T-cell (primary cell): ENCODE measurements around the gene FNBP1. TPM values are rescaled to one million over a fixed set of nuclear protein-coding genes. Genes with fewer than 3 reads are reported as not detected.

Experiments used
- ATAC-seq, 4 experiments: fragments of 200-7000 bp in 3 of 4; fragments of 150-1000 bp in 1 of 4; cut with Tn5 transposase; replicated peaks in 1 of 4; 1 replicate in 3 of 4; 2 replicates in 1 of 4; pipeline ENCODE4 v1.10.0; 2021; ENCODE audit warnings: moderate library complexity in 3 of 4, mild to moderate bottlenecking in 2 of 4, moderate number of reproducible peaks in 1 of 4
- CTCF ChIA-PET, 2 donors: fragments of 300-600 bp; sonication (Branson Sonifier 250); formaldehyde crosslinking; loops; one replicate each; lab custom pipeline; 2022; ENCODE audit warnings: antibody characterized with exemption in 2 of 2; lab: Charles Lee
- POLR2A ChIA-PET, 2 donors: fragments of 300-600 bp; sonication (Branson Sonifier 250); formaldehyde crosslinking; loops; one replicate each; lab custom pipeline; 2022; ENCODE audit warnings: antibody characterized with exemption in 2 of 2; lab: Charles Lee
- DNase-seq, 35 experiments: peaks; one replicate each; pipeline versions ENCODE4 v3.0.0 to v3.0.0-alpha.2; 2013 to 2023
- H3K27ac ChIP-seq: one replicate; pipeline ENCODE4 v1.5.1; 2013; ENCODE audit warnings: low read length
- H3K27me3 ChIP-seq, 2 experiments: replicated peaks in 1 of 2; 1 replicate in 1 of 2; 2 replicates in 1 of 2; pipeline versions ENCODE4 v1.6.1 to v1.7.0; 2013; ENCODE audit warnings: low read length in 1 of 2, mixed read lengths in 1 of 2; ENCODE audit not compliant: control insufficient read depth in 2 of 2, insufficient read depth in 2 of 2; ENCODE audit errors: extremely low read depth in 1 of 2
- H3K36me3 ChIP-seq, 2 donors: 1 replicate in 1 of 2; 2 replicates in 1 of 2; pipeline versions ENCODE4 v1.6.1 to v1.7.0; 2013; ENCODE audit warnings: low read length in 1 of 2; ENCODE audit not compliant: control insufficient read depth in 2 of 2, insufficient read depth in 1 of 2; ENCODE audit errors: extremely low read depth in 1 of 2
- H3K4me1 ChIP-seq, 2 experiments: 1 replicate in 1 of 2; 2 replicates in 1 of 2; pipeline versions ENCODE4 v1.6.1 to v1.7.0; 2013; ENCODE audit warnings: low read length in 2 of 2, mixed read lengths in 1 of 2; ENCODE audit not compliant: insufficient read depth in 2 of 2, control insufficient read depth in 1 of 2; ENCODE audit errors: extremely low read depth in 1 of 2
- H3K4me3 ChIP-seq, 2 donors: 1 replicate in 1 of 2; 2 replicates in 1 of 2; pipeline versions ENCODE4 v1.5.1 to v1.7.0; 2013; ENCODE audit warnings: mild to moderate bottlenecking in 2 of 2, low read length in 1 of 2, moderate library complexity in 1 of 2; ENCODE audit not compliant: control insufficient read depth in 1 of 2; ENCODE audit errors: extremely low read depth in 1 of 2
- H3K9me3 ChIP-seq: 2 replicates; pipeline ENCODE4 v1.7.0; 2013
- H3K27ac Mint-ChIP-seq, 2 donors: one replicate each; pipeline ENCODE4 v1.8.0; 2020 to 2021; ENCODE audit warnings: mild to moderate bottlenecking in 2 of 2, mixed read lengths in 2 of 2
- H3K27me3 Mint-ChIP-seq, 2 donors: one replicate each; pipeline ENCODE4 v1.8.0; 2021 to 2022; ENCODE audit warnings: mixed read lengths in 2 of 2
- H3K36me3 Mint-ChIP-seq: one replicate; pipeline ENCODE4 v1.8.0; 2021; ENCODE audit warnings: mixed read lengths
- H3K4me1 Mint-ChIP-seq, 3 donors: one replicate each; pipeline ENCODE4 v1.8.0; 2020 to 2022; ENCODE audit warnings: mixed read lengths in 3 of 3, mild to moderate bottlenecking in 1 of 3
- H3K4me3 Mint-ChIP-seq, 3 donors: one replicate each; pipeline ENCODE4 v1.8.0; 2020 to 2022; ENCODE audit warnings: mild to moderate bottlenecking in 3 of 3, mixed read lengths in 3 of 3, moderate library complexity in 3 of 3
- H3K9me3 Mint-ChIP-seq, 3 donors: one replicate each; pipeline ENCODE4 v1.8.0; 2020 to 2022; ENCODE audit warnings: mixed read lengths in 3 of 3
- WGBS: methylation state at CpG from one replicate; pipeline ENCODE4 v1.1.5; 2013; ENCODE audit warnings: missing lambda C conversion rate; ENCODE audit not compliant: insufficient coverage; 5-methylcytosine and 5-hydroxymethylcytosine counted together
- total RNA-seq, 35 experiments: library from RNA in 6 of 35; stranded (reverse) in 6 of 35; fragments of 120-200 nt in 1 of 35; gene quantifications; one replicate each; pipeline versions ENCODE4 v1.2.1 to v1.2.4 and lab custom pipeline; 2013 to 2026

Gene FNBP1
- total RNA-seq, 5 donors from 2014 or later (not counting 1 experiment from before 2014, with no cell fraction given) = 166 to 211 (median 182) TPM

DNA sequence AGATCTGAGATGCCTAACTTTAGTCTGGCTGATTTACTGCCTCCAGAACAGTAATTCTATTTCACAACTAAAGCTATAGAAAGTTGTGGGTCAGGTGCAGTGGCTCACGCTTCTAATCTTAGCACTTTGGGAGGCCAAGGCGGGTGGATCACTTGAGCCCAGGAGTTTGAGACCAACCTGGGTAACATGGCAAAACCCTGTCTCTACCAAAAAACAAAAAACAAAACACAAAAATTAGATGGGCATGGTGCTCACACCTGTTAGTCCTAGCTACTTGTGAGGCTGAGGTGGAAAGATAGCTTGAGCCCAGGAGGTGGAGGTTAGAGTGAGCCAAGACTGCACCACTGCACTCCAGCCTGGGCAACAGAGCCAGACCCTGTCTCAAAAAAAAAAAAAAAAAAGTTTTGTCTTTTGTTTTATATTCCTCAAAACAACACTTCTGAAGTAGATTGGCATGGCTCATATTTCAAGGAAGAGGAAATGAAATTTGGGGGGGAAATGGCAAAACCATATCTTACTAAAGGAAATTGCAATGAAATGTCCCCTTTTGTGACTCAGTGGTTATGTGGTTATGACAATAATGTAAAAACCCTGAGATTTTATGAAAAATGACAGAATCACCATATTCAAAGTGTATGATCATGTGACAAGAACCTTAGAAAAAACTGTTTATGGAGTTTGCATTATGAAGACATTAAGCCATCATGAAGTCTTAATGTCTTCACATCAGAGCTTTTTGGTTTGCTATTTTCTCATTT, 16.2 kb downstream of the FNBP1 start:
- no CpG with 5 or more reads among the region's 2 CpGs for WGBS
- Mint-ChIP-seq H3K27ac (peak overlapping the region; percentile 66 to 79), H3K27me3 (no peaks in the 10 kb centered on the region), H3K4me1 (peaks cover 96 to 99% (median 97%) of the 10 kb centered on the region in 3 donors), H3K4me3 (peak overlapping the region in 2 of 3 donors; percentile 12 to 17), H3K9me3 (peaks cover 0 to 6% (median 0%) of the 10 kb centered on the region in 3 donors), H3K36me3 (peaks cover 22% of the 10 kb centered on the region)
- peak overlapping the region; percentile 39 for H3K27ac ChIP-seq
- no peak overlapping the region for H3K4me3 ChIP-seq
- peaks cover 25 to 80% of the 10 kb centered on the region in 2 experiments for H3K4me1 ChIP-seq
- H3K9me3 ChIP-seq = no peaks in the 10 kb centered on the region
- no peak for ATAC-seq
- ChIA-PET CTCF (interaction anchor here in 1 of 2 donors (1.2 kb wide), 1 partner anchor 31 kb away, joined by 4 read pairs; no protein-coding TSS in a partner anchor), POLR2A (no interaction called here)
- no peak for DNase-seq
- no peaks in the 10 kb centered on the region for H3K27me3 ChIP-seq
- peaks cover 0 to 6% of the 10 kb centered on the region in 2 donors for H3K36me3 ChIP-seq

DNA sequence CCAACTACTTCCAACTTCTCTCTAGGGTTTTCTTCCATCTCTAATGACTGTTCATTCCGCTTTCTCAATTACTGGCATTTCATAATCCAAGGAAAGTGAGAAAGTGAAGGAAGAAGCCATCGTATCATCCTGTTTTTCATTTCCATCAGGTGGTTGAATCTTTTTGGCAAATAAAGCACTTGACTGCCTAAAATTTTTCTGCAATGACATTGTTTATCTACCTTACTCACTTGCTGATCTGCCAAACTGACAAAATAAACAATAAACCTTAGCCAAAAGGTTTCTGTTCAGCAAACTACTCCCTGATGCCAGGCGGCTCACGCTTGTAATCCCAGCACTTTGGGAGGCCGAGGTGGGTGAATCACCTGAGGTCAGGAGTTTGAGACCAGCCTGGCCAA, 18.4 kb downstream of the FNBP1 start:
- ATAC-seq = no peak
- no peak overlapping the region for H3K4me3 ChIP-seq
- no peak overlapping the region for H3K27ac ChIP-seq
- peaks cover 0 to 6% of the 10 kb centered on the region in 2 donors for H3K36me3 ChIP-seq
- WGBS = no CpG with 5 or more reads among the region's 5 CpGs
- CTCF ChIA-PET = no interaction called here
- Mint-ChIP-seq H3K36me3 (peaks cover 26% of the 10 kb centered on the region), H3K9me3 (peaks cover 0 to 6% (median 0%) of the 10 kb centered on the region in 3 donors), H3K4me3 (peak overlapping the region in 1 of 3 donors; percentile 12), H3K4me1 (peaks cover 95 to 99% (median 96%) of the 10 kb centered on the region in 3 donors), H3K27me3 (no peaks in the 10 kb centered on the region), H3K27ac (peak overlapping the region; percentile 82 to 93)
- no peak for DNase-seq
- no peaks in the 10 kb centered on the region for H3K27me3 ChIP-seq
- POLR2A ChIA-PET = interaction anchor here in 1 of 2 donors (0.7 kb wide), 1 partner anchor 15 kb away, joined by 6 read pairs; no protein-coding TSS in a partner anchor
- no peaks in the 10 kb centered on the region for H3K9me3 ChIP-seq
- H3K4me1 ChIP-seq = peaks cover 20 to 71% of the 10 kb centered on the region in 2 experiments

DNA sequence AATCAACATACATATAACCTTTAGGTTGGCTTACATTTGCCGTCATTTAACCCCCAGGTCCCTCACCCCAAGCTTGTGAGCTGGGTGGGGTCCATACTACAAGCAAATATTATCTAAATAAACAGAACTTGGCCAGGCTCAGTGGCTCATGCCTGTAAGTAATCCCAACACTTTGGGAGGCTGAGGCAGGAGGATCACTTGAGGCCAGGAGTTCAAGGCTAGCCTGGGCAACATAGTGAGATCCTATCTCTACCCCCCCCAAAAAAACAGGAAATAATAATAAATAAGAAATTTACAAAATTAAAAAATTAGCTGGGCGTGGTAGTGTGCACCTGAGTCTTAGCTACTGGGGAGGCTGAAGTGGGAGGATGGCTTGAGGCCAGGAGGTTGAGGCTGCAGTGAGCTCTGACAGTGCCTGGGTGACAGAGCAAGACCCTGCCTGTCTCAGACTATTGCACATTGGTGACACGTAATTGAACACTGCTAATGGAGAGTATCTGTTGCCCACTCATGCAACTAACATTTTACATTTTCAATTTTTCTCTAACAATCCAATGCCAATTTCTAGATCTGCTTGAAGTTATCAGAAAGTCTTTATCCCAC, 18.9 kb downstream of the FNBP1 start:
- ChIA-PET POLR2A (interaction anchor here (0.6 to 0.7 kb wide), 2 partner anchors 9 to 15 kb away, joined by 3 to 6 read pairs; no protein-coding TSS in a partner anchor), CTCF (interaction anchor here in 1 of 2 donors (0.6 kb wide), 1 partner anchor 73 kb away, joined by 6 read pairs; no protein-coding TSS in a partner anchor)
- DNase-seq = no peak
- peak overlapping the region; percentile 52 for H3K27ac ChIP-seq
- H3K4me1 ChIP-seq = peaks cover 20 to 68% of the 10 kb centered on the region in 2 experiments
- Mint-ChIP-seq H3K9me3 (peaks cover 0 to 6% (median 0%) of the 10 kb centered on the region in 3 donors), H3K36me3 (peaks cover 30% of the 10 kb centered on the region), H3K27me3 (no peaks in the 10 kb centered on the region), H3K4me3 (peak overlapping the region; percentile 12 to 46 (median 21)), H3K27ac (peak overlapping the region; percentile 82 to 93), H3K4me1 (peaks cover 94 to 98% (median 96%) of the 10 kb centered on the region in 3 donors)
- 40% methylated on average over 1 of the region's 3 CpGs for WGBS
- peaks cover 0 to 6% of the 10 kb centered on the region in 2 donors for H3K36me3 ChIP-seq
- no peaks in the 10 kb centered on the region for H3K27me3 ChIP-seq
- H3K9me3 ChIP-seq = no peaks in the 10 kb centered on the region
- ATAC-seq = no peak
- no peak overlapping the region for H3K4me3 ChIP-seq

DNA sequence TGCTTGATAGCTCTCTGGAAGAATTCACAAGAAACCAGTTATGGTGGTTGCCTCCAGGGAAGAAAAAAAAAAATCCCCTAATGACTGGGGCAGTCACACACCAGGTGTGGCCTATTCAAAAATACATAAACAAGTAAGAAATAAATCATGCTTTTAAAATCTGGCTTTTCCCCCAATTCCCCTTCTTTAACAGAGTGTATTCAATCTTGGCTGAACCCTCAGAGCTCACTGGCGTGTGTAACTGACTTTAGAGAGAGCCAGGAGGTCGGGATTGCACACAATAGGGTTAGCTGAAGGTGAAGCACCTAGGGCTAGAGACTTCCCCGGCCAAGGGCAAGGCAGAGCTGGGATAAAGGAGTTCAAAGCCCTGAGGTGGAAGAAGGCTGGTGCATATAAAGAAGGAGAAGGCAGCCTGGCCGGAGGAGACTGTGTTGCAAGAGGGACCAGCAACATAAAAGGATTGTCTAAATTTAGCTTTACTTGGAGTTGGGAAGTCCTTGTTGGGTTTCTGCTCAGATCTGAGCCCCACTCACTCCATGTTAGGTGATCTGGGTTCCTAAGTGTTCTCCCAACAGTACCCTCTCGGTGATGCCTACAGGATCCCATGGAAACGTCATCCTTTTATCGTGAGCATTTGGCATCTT, 19.7 kb downstream of the FNBP1 start:
- Histone ChIP-seq H3K9me3 (no peaks in the 10 kb centered on the region), H3K27ac (peak overlapping the region; percentile 52), H3K4me3 (no peak overlapping the region), H3K27me3 (no peaks in the 10 kb centered on the region), H3K4me1 (peaks cover 15 to 70% of the 10 kb centered on the region in 2 experiments), H3K36me3 (peaks cover 0 to 13% of the 10 kb centered on the region in 2 donors)
- 58% methylated on average over 5 of the region's 7 CpGs for WGBS
- DNase-seq (peak in 1 of 35 experiments; percentile 55), ATAC-seq (peak in 2 of 4 experiments; percentile 38 to 52)
- peaks cover 23% of the 10 kb centered on the region for H3K36me3 Mint-ChIP-seq
- peaks cover 89 to 91% (median 90%) of the 10 kb centered on the region in 3 donors for H3K4me1 Mint-ChIP-seq
- no peaks in the 10 kb centered on the region for H3K27me3 Mint-ChIP-seq
- ChIA-PET CTCF (interaction anchor here in 1 of 2 donors (0.5 to 1.1 kb wide), 2 partner anchors 16 to 371 kb away, joined by 3 read pairs; no protein-coding TSS in a partner anchor), POLR2A (interaction anchor here in 1 of 2 donors (0.6 to 1.1 kb wide), 5 partner anchors 9 to 137 kb away, joined by 3 read pairs; no protein-coding TSS in a partner anchor)
- peak overlapping the region in 2 of 3 donors; percentile 31 to 36 for H3K4me3 Mint-ChIP-seq
- H3K9me3 Mint-ChIP-seq = peaks cover 0 to 6% (median 0%) of the 10 kb centered on the region in 3 donors
- peak overlapping the region; percentile 80 to 93 for H3K27ac Mint-ChIP-seq

DNA sequence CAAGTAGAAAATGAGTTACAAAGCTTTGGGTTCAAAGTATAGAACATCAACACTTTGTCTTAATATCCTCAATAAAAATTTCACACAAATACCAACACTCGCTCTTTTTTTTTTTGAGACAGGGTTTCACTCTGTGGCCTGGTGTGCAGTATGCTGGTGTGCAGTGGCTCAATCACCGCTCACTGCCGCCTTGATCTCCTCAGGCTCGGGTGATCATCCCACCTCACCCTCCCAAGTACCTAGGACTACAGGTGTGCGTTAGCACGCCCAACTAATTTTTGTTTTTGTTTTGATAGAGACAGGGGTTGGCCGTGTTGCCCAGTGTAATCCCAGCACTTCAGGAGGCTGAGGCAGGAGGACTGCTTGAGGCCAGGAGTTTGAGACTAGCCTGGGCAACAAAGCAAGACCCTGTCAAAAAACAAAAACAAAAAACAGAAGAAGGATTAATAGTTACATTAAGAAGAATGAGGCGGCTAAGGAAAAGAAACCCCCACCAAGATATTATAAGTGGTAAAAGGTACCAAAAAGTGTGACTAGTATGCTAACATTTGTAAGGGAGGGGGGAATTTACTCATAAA, 20.3 kb downstream of the FNBP1 start:
- POLR2A ChIA-PET = interaction anchor here in 1 of 2 donors (0.6 to 1.1 kb wide), 6 partner anchors 10 to 136 kb away, joined by 3 to 5 read pairs (median 3); no protein-coding TSS in a partner anchor
- peaks cover 17% of the 10 kb centered on the region for H3K36me3 Mint-ChIP-seq
- peak overlapping the region in 2 of 3 donors; percentile 14 to 31 for H3K4me3 Mint-ChIP-seq
- H3K9me3 ChIP-seq = no peaks in the 10 kb centered on the region
- 60% methylated on average over 1 of the region's 8 CpGs for WGBS
- H3K27me3 ChIP-seq = no peaks in the 10 kb centered on the region
- H3K27ac Mint-ChIP-seq = peak overlapping the region; percentile 80 to 93
- CTCF ChIA-PET = interaction anchor here (0.5 to 1.1 kb wide), 4 partner anchors 12 to 1414 kb away, joined by 3 to 4 read pairs (median 3); no protein-coding TSS in a partner anchor
- peaks cover 0 to 1% (median 0%) of the 10 kb centered on the region in 3 donors for H3K9me3 Mint-ChIP-seq
- H3K4me1 Mint-ChIP-seq = peaks cover 85 to 87% (median 85%) of the 10 kb centered on the region in 3 donors
- peaks cover 0 to 10% of the 10 kb centered on the region in 2 donors for H3K36me3 ChIP-seq
- ATAC-seq = no peak
- peaks cover 15 to 69% of the 10 kb centered on the region in 2 experiments for H3K4me1 ChIP-seq
- H3K27ac ChIP-seq = peak overlapping the region; percentile 39
- no peak overlapping the region for H3K4me3 ChIP-seq
- H3K27me3 Mint-ChIP-seq = no peaks in the 10 kb centered on the region
- no peak for DNase-seq
